Esophagus squamous epithelium (tissue), 5 donors: ENCODE measurements around the gene SLITRK4. TPM values are rescaled to one million over a fixed set of nuclear protein-coding genes. Genes with fewer than 3 reads are reported as not detected.

ENCODE experiments used
- DNase-seq: peaks from one replicate; lab custom pipeline; 2025; lab: John Stamatoyannopoulos, UW
- H3K27ac ChIP-seq, 4 donors: fragments of 200-600 bp; sonication (generic); one replicate each; pipeline ENCODE4 v1.5.1; 2016 to 2019; ENCODE audit warnings: mild to moderate bottlenecking in 1 of 4
- H3K27me3 ChIP-seq, 4 donors: fragments of 200-600 bp; sonication (generic); 1 replicate in 3 of 4; 2 replicates in 1 of 4; pipeline versions ENCODE4 v1.5.1 to v1.6.0; 2017 to 2021; ENCODE audit warnings: antibody characterized with exemption in 1 of 4
- H3K36me3 ChIP-seq, 3 donors: fragments of 200-600 bp; sonication (generic); one replicate each; pipeline ENCODE4 v1.5.1; 2016 to 2019
- H3K4me1 ChIP-seq, 3 donors: fragments of 200-600 bp; sonication (generic); one replicate each; pipeline ENCODE4 v1.5.1; 2017 to 2019
- H3K4me3 ChIP-seq, 4 donors: fragments of 200-600 bp; sonication (generic); 1 replicate in 3 of 4; 2 replicates in 1 of 4; pipeline ENCODE4 v1.5.1; 2016 to 2019; ENCODE audit warnings: mild to moderate bottlenecking in 2 of 4, moderate library complexity in 1 of 4
- H3K9me3 ChIP-seq, 3 donors: fragments of 200-600 bp; sonication (generic); one replicate each; pipeline ENCODE4 v1.5.1; 2016 to 2019
- POLR2A ChIP-seq, 4 donors: fragments of 450-650 bp; IDR thresholded peaks; one replicate each; pipeline ENCODE4 v1.6.1; 2017; ENCODE audit warnings: antibody characterized with exemption in 4 of 4, mild to moderate bottlenecking in 4 of 4, moderate library complexity in 3 of 4
- WGBS, 2 donors: methylation state at CpG; one replicate each; pipeline ENCODE4 v1.1.5; 2018; 5-methylcytosine and 5-hydroxymethylcytosine counted together
- intact Hi-C: fragments of 100-400 bp; cut with DNase I; formaldehyde crosslinking; loops from one replicate; pipeline ENCODE4 v1.15.0; 2022
- total RNA-seq, 4 donors: library from RNA; depleted of rRNA; stranded (reverse); fragments of >200 nt; gene quantifications; one replicate each; pipeline ENCODE4 v1.1.0, GENCODE V29; 2016
- donor health status: DM: yes; HTN: yes; CAD: no.

Gene SLITRK4
- total RNA-seq, 4 donors from 2014 or later = 0.40 to 2.8 (median 0.97) TPM

- H3K27me3 ChIP-seq = no peaks in the 10 kb centered on the region
- no peak for DNase-seq
- no peak overlapping the region for H3K27ac ChIP-seq
- intact Hi-C loops = no loop called here
- H3K36me3 ChIP-seq = no peaks in the 10 kb centered on the region
- no peak for TF ChIP-seq POLR2A (IDR thresholded peaks at IDR 0.05)
- no peaks in the 10 kb centered on the region for H3K4me1 ChIP-seq
- WGBS, 2 donors = 7 to 35% methylated on average over 2 of the region's 2 CpGs
- no peak overlapping the region for H3K4me3 ChIP-seq
- no peaks in the 10 kb centered on the region for H3K9me3 ChIP-seq
Observed at GRCh38 chrX:143580266-143580665, 55.6 kb downstream of the SLITRK4 start.

Other genes starting within 250 kb of the SLITRK4 start
- not detected for gene SPANXN3, start 118.6 kb downstream of the SLITRK4 start, total RNA-seq
- not detected for gene SPANXN2, start 84.7 kb upstream of the SLITRK4 start, total RNA-seq
- gene UBE2NL, start 248.0 kb upstream of the SLITRK4 start, total RNA-seq = not detected